ENCODE data around the gene CCDC183.
"Not testable (repeated sequence)": the region's sequence is repeated elsewhere in the genome, so short reads cannot be mapped to it uniquely, and the experiment has no call there.

The CCDC183 gene

DNA sequence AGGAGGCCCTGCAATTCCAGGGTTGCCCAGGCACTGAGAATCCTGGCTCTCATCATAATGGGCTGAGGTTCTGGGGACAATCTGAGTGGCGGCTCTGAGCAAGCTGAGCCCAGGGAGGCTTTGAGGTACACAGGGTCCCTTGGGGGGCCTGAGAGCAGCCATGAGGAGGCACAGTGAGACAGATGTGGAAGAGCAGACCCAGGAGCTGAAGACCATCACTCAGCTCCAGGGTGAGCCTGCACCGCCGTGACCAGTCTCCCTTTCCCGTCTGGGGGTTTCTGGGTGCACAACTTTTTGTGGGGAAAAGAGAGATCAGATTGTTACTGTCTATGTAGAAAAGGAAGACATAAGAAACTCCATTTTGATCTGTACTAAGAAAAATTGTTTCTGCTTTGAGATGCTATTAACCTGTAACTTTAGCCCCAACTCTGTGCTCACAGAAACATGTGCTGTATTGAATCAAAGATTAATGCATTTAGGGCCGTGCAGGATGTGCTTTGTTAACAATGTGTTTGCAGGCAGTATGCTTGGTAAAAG is at the start of gene CCDC183:
Gene CCDC183 (plus strand): TSS at position 101 of the 537 bp plus-strand sequence. CDS start 60 bp downstream, at position 161.
- DNase-seq (ENCODE audit: low read depth, low spot score) = no peak

DNA sequence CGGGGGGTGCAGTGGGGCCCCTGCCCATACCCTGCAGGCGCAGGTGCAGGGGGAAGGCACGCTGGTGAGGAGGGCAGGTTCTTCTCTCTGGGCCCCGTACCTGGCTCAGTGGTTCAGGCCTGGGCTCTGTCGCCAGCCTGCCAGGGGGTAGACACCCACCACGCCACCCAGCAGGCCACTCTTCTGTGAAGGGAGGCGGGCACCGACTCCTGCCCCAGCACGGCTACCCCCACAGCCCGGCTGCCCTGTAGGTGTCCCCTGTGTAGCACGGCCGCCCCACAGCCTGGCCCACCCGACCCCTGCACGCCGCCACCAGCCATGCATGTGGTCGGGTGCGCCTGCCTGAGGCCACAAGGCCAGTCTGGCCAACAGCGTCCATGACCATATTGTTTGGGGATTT is 49.5 kb upstream of the CCDC183 start:
- no peak for DNase-seq (ENCODE audit: low read depth, low spot score)

DNA sequence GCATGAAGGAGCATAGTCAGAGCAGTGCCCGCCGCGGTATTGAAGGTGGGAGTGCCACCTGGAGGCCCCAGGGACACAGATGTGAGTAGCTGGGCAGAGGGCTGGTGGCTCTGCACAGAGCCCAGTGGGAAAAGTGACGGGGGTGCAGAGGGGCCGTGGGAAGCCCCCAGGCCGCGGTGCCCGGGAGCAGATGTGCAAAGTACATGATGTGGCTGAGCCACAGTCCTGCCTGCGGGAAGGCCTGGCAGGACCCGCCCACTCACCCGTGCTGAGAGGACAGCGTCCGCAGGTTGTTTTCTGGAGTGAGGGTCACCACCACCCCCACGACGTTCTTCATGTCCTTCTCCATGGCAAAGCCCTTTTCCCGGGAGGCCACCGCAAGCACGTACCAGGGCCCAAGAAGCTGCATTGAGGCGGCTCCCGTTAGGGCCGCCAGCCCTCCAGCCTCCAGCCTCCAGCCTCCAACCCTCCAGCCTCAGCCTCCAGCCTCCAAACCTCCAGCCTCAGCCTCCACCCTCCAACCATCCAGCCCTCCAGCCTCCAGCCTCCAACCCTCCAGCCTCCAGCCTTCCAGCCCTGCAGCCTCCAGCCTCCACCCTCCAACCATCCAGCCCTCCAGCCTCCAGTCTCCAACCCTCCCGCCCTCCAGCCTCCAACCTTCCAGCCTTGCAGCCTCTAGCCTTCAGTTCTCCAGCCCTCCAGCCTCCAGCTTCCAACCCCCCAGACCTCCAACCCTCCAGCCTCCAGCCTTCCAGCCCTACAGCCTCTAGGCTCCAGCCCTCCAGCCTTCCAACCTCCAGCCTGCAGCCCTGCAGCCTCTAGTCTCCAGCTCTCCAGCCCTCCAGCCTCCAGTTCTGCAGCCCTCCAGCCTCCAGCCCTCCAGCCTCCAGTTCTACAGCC is 48.7 kb upstream of the CCDC183 start:
- DNase-seq (ENCODE audit: low read depth, low spot score) = no peak

DNA sequence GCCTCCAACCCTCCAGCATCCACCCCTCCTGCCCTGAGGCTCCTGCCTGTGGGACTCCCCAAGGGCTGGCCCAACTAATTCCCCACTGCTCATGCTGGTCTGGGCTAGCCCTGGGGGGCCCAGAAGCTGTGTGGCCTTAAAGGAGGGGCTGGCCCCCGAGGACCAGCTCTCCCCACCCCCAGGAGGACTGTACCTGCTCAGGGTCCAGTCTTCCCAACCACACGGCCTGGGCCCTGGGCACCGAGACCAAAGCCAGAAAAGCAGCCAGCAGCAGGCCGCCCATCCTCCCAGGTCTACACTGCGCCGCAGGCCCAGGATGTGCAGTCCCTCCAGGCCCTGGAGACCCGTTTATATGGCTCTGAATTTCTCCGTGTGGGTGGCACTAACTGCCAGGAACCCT is 47.9 kb upstream of the CCDC183 start, which contains the start of gene LCN6:
Gene LCN6 (minus strand): TSS at position 325 of the 400 bp plus-strand sequence. CDS start 42 bp downstream, at position 283.
- no peak for DNase-seq (ENCODE audit: low read depth, low spot score)

DNA sequence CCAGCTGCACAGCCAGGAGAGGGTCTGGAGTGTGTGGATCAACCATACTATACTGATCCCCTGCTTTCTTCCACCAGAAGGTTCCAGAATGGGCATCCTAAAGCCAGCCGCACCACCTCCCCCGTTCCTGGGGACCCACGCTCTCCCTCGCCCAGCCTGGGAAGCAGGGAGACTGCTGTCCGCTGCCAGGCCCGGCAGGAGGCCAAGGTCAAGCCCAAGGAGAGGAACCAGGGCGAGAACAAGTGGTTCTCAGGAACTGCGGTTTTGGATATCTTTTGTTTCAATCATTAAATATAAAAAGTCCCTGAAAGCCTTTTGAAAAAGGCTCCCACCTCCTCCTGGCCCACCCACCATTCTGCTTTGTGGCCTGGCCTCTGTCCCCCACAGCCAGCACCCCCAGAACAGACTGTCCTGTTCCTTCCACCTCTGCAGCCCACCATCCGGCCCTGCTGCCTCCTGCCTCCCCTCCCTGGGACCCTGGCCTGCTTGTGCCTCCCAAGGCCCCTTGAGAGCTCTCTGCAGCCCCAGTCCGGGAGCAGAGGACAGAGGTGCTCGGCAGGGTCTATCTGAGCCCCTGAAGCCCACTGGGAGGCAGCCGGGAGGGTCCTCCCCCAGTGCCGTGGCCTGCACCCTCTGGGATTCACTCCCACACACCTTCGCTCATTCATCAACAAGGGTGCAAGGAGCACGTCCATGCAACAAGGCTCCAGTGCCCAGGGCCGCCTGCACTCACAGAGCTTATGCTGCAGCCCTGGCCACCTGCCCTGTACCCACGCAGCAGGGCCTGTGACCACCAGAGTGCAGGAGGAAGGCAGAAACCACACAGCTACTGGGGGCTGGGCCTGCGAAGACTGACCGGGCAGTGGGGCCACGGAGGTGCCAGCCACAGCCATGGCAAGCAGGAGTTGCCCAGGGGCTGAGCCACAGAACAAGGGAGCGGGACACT is 47.2 kb upstream of the CCDC183 start:
- no peak for DNase-seq (ENCODE audit: low read depth, low spot score)

DNA sequence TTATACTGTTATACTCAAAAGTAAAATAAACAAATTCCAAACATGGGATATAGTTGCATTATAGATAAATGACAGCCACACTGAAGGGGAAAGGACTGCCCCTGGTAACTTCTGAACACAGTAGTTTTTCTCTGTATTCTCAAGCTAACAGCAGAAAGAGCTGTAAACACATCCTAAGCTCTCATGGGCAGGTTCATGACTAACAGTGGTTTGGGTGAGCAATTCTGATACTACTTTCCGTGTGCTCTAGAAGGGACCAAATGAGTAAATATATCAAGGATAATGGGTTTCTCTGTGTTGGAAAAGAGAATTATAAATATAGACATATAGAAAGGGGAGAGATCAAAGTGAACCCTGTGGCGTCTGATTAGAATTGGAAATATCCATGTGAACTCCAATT is 45.6 kb upstream of the CCDC183 start:
- DNase-seq (ENCODE audit: low read depth, low spot score) = no peak

DNA sequence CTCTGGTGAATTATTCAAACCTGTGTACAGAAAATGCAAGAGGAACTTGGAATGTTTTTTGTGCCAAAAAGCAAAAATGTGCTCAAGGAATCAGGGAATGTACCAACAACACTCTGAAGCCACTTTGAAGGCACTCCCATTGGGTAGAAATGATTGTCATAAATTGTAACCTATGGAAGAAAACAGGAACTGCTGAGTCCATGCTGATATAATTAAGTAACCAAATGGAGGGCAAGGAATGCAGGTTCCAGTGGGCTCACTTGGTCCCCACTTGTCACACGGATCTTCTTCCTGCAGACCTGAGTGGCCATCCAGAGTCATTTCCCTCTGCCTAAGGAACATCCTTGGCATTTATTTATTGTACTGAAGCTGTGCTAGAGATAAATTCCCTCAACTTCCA is 44.9 kb upstream of the CCDC183 start:
- DNase-seq (ENCODE audit: low read depth, low spot score) = no peak

DNA sequence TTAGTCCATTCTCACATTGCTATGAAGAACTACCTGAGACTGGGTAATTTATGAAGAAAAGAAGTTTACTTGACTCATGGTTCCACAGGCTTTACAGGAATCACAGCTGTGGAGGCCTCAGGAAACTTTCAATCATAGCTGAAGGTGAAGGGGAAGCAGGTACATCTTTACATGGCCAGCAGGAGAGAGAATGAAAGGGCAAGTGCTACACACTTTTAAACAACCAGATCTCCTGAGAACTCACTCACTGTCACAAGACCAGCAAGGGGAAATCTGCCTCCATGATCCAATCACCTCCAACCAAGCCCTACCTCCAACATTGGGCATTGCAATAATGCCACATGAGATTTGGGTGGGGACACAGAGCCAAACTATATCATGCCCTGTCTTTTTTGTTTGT is 44.3 kb upstream of the CCDC183 start:
- DNase-seq (ENCODE audit: low read depth, low spot score) = no peak

DNA sequence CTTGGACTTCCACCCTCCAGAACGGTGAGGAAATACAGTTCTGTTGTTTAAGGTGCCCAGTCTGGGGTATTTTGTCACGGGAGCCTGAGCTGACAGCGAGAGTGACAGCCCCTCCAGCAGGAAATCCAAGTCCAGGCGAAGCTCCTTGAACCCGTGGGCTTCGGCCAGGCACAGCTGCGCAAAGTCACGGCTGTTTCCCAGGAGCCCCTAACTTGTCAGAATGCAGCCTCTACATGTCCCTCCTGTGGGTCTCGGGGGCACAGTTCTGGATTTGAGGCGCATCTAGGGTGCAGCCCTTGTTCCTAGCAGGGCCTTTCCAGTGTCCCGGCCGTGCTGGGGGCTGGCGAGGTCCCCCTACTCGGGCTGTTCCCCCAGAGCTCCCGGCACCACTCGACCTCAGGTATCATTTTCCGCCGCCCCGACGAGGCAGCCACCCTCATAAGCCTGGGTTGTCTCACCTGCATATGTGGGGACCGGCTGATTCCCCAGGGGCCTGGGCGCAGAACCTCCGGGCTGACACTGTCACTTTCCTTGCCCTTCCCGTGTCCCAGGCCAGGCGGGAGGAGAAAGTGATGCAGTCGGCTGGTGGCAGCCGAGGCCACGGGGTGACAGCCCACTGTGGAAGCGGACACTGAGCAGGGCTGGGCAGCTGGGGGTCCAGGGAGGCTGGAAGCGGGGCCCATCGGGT is 42.6 kb upstream of the CCDC183 start:
- DNase-seq (ENCODE audit: low read depth, low spot score) = no peak

DNA sequence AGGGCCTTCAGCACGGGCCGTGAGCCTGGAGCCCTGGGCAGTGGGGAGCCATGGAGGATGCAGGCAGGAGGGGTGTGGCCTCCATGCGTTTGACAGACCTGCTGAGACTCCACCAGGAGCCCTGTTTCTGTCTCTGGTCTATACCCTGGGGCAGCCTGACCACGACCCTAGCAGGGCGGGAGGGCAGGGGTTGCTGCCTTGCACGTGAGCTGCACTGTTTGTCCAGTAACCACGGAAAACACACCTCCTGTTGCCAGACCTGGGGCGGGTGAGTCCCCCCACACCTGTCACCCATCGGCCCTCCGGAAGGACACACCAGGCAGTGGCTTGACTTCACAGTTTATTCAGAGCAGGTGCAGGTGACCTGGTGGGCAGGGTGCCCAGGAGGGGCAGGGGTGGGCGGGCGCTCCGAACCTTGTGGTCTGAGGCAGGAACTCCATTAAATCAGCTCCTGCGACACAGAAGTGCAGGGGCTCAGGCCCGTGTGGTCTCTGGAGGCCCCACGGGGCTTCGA is 42.0 kb upstream of the CCDC183 start:
- no peak for DNase-seq (ENCODE audit: low read depth, low spot score)

DNA sequence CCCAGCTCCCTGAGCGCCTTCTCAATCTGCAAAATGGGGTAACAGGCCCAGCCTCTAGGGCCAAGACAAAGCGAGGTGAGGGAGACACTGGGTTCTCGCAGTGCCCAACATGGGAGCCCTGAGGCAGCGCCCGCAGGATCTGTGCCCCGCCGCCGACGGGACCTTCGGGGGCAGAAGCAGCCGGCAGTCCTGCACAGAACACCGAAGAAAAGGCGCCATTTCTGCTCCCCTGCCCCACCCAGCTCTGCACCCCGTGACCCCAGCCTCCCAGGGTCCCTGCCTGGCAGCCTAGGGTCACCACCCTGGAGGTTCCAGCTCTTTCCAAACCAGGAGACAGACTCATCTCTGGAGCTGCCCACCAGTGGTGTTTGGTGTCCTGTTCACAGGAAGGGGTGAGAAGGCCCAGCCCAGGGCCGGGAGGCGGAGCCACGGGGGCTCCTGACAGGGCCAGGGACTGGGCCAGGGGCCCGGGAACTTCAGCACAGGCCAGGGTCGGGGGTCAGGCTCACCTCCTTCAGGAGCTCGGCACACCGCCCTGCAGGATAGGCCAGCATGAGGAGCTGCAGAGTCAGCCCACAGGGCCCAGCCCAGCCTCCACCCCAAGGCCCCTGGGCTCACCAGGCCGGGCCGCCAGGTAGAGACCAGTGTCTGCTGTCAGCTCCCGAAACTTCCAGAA is 41.4 kb upstream of the CCDC183 start:
- DNase-seq (ENCODE audit: low read depth, low spot score) = no peak

DNA sequence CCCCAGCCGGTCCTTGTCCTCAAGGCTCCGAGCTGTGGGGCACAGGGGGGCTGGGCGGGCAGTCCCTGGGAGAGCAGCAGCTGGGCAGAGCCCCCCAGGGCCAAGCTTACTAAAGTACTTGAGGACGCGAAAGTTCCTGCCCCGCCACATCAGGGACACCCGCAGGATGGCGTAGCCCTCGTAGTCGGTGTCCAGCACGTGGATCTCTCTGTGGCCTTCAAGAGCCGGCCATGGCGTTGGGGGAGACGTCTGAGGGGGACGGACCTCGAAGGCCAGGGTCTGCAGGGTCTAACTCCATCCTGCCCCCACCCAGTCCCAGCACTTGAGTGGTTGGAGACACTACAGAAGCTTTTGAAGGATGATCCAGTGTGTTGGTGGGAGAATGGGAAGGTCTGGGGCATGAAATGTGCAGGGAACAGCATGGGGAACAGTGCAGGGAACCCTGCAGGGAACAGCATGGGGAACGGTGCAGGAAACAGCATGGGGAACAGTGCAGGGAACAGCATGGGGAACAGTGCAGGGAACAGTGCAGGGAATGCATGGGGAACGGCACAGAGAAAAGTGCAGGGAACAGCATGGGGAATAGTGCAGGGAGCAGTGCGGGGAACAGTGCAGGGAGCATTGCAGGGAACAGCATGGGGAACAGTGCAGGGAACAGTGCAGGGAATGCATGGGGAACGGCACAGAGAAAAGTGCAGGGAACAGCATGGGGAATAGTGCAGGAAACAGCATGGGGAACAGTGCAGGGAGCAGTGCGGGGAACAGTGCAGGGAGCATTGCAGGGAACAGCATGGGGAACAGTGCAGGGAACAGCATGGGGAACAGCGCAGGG is 40.6 kb upstream of the CCDC183 start:
- DNase-seq (ENCODE audit: low read depth, low spot score) = not testable (repeated sequence)

DNA sequence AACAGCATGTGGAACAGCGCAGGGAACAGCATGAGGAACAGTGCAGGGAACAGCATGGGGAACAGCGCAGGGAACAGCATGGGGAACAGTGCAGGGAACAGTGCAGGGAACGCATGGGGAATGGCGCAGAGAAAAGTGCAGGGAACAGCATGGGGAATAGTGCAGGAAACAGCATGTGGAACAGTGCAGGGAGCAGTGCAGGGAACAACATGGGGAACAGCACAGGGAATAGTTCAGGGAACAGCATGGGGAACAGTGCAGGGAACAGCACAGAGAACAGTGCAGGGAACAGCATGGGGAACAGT is 40.1 kb upstream of the CCDC183 start:
- DNase-seq (ENCODE audit: low read depth, low spot score) = no peak

DNA sequence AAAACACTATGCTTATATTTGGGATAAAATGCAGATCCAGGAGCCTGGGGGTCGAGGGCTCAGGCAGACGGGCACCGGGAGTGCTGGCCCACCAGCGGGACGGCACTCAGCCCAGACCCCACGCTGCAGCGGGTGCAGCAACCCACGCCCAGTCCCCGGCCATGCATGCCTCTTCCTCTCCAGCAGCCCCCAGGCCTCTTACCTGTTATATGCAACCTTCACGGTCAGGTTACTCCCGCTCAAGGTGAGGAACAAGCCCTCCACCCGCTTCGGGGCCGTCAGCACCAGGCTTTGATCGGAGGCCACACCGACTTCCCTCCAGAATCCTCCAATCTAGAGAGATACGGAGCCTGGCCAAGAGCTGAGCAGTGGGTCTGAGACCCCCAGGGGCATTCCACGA is 39.3 kb upstream of the CCDC183 start:
- no peak for DNase-seq (ENCODE audit: low read depth, low spot score)

DNA sequence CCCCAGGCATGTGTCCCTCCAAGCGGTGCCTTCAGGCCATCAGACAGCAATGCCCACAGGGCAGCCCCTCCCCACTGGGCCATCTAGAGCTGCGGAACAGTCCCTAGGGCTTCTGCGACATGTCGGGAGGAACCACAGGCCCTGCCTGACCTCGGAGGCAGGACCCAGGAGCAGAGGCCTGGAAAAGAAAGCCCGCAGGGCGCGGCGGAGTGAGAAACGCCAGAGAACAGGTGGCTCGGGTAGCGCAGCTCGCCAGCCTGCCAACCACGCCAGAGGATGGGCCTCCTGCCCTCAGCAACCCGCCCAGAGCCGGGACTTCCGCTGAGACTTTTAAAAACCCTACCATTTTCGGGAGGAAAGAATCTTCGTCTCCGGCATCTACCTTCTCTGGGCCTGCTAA is 38.8 kb upstream of the CCDC183 start:
- no peak for DNase-seq (ENCODE audit: low read depth, low spot score)

DNA sequence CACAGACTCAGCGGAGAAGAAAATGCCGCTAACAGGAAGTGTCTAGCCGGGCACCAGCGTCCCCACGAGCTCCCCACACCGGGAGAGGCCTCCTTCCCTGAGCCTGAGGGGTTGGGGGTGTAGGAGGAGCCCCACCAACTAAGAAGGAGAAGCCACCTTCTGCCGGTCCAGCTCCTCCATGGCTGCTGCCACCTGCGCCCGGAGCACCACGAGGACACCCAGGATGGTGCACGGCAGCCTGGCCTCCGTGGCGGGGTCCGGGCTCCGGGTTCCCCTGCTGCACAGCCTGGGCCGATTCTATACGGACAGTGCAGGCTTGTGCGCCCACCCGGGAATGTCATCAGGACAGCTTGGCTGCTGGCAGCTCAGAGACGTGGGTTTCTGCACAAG is 38.4 kb upstream of the CCDC183 start:
- no peak for DNase-seq (ENCODE audit: low read depth, low spot score)

DNA sequence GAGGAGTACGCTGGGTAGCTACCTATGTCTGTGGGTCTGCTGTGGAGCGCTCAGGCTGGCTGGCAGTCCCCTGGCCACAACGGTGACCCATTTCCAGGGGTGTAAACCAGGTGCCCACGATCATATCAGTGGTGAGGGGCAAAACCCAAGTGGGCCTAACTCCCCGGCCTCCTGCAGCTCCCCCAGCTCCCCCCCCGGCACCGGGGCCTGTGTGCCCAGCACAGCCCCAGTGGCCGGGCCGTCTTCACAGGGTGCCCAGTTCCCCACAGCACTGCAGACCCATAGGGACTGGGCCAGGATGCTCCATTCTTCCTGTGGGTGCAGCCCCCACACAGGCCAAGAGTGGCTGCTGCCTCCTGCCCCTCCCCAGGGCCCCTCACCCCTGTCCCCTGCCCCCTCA is 37.1 kb upstream of the CCDC183 start:
- DNase-seq (ENCODE audit: low read depth, low spot score) = no peak

DNA sequence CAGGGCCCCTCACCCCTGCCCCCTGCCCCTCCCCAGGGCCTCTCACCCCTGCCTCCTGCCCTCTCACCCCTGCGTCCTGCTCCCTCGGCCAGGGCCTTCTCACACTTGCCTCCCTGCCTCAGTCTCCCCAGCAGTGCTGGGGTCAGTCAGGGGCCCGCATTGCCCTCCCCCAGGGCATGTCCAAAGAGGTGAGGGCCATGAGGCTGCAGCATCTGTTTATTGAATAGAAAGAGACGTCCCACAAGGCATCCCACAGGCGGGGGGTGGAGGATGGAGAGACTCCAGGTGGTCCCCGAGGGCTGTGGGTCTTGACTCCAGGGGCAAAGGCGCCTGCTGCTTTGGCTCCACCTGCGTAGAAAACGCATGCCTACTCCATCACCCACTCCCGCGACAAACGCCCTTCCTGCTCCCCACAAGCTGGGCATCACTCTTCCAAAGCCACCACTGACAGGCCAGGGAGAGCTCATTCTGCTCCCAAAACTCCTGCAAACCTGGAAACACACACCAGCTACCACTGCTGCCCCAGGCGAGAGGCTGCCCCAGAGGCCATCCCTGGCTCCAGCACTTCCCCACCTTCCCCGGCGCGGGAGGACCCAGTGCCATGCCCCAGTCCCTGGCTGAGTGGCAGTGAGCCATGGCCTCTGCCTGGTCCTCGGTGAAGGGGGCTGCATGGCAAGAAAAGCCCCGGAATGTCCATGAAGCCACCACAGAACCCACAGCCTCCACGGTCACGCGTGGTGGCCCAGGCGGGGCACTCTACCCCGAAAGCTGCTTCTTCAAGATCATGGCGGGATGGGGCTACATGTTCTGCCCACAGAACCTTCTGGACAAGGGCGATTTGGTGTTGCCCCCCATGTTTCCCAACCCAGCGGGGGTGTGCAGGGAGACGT is 36.5 kb upstream of the CCDC183 start:
- no peak for DNase-seq (ENCODE audit: low read depth, low spot score)

DNA sequence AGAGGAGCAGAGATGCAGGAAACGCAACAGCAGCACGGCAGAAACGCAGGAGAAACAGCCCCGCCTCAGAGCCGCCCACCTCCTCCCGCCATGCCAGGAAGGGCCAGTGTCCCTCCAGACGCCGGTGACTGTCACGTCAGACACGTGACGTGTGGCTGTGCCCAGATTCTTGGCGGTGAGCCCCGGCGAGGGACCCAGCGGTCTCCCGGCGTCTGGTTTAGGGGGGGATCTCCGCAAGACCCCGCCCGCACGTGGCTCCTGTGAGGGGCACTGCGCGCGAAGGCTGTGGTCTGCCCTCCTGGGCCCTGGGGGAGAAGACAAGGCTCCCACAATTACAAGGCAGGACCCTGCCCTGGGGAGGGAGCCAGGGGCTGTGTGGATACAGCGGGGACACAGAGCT is 35.7 kb upstream of the CCDC183 start:
- DNase-seq (ENCODE audit: low read depth, low spot score) = no peak

All from astrocyte of the hippocampus (primary cell).